GM21526 (cell line): ENCODE data around the gene CPT1A.

Experiments used
- ATAC-seq: cut with Tn5 transposase; IDR thresholded peaks from one replicate; pipeline ENCODE4 v1.9.1; 2021; ENCODE audit warnings: moderate library complexity; ENCODE audit not compliant: unreplicated experiment, low FRiP score

Gene CPT1A

DNA sequence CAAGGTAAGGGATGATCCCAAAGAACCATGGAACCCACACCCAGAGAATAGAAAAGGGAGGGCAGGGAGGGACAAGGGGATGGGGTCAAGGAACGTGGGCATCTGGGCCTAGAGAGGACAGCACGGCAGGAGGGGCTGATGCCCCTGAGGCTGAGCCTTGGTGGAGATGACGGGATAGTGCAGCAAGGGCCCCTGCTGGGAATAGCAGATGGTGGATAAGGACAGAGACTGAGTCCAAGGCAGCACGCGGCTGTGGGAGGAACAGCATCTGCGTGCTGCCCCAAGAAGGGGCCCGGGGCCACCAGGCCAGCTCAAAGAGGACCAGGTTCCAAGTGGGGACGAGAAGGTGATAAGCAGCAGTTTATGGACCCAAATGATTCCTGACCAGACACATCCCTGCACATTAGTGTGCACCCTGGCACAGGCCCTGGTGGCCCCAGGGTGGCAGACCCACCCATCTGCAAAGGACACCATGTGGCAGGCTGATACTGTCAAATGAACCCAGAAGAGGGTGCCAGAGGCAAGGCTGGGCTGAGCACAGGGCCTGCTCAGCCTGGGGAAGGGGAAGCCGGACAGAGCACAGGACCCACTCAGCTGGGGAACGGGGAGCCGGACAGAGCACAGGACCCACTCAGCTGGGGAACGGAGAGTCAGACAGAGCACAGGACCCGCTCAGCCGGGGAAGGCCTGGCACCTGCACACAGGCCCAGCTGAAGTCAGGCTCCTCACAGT, 77.6 kb downstream of the CPT1A start:
- ATAC-seq = no peak

DNA sequence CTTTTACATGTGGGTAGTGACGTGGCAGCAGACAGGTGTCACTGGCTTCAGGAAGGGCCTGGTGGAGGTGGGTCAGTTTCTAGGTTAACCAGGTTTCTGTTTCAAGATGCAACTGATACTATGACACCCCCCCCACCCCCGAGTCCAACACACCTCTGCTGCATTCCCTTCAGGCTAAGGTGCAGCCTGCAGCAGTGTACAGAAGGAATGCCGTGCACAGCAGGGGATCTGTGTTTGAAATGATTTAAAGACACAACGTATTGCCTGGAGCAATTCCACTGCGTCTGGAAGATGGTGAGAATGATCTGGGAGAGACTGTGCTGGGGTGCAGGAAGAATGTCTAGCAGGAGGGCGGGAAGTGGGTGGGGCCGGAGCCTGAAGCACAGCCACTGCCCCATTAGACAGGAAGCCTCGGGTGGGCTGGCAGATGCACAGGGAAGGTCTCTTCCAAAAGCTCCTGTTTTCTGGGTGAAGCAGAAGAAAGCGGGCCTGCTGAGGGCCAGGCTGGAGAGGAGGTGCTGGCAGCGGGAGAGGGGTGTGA, 78.5 kb downstream of the CPT1A start:
- ATAC-seq = no peak

DNA sequence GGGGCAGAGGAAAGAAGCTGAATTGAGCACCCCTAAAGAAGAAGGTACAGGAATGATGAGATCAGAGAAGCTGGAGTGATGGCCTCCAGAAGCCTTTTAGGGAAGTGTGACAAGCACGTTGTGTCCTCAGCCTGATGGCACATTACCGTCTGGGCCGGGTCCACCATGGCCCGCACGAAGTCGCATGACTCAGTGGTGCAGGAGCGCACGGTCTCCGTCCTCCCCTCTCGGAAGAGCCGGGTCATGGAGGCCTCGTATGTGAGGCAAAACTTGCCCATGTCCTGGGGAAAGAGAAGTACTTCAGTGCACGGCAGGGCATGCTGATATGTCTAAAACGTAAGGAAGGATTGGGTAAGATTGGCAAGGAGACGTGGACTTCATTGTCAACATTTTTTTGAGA, 79.2 kb downstream of the CPT1A start:
- no peak for ATAC-seq

DNA sequence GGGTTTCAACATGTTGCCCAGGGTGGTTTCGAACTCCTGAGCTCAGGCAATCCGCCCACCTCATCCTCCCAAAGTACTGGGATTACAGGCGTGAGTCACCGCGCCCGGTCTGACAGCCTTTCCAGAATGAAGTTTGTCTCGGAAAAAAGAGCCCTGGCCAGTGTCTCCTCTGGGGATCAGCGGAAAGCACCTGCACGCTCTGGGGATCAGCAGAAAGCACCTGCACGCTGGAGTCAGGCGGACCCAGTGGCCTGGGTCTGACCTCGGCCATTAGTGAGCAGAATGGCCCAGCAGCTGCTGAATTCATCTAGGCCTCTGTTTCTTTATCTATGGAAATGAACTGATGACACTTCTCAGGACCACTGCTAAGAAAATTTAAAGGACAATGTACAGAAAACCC, 79.9 kb downstream of the CPT1A start:
- ATAC-seq = no peak

DNA sequence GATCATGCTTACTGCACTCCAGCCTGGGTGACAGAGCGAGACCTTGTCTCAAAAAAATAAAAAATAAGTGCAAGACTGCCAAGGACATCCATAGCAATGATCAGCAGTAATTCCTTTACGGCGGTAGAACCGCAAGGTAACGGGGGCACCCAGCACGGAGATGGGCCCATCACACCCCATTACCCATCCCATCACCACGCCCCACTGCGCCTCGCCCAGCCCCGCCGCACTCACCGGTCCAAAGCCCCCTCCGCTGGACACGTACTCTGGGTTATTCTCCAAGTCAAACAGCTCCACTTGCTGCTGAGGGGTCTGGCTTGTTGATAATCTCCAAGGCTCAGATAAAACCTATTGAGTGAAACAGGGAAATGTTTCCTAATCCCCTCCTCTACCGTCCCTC, 81.7 kb downstream of the CPT1A start:
- ATAC-seq = no peak

DNA sequence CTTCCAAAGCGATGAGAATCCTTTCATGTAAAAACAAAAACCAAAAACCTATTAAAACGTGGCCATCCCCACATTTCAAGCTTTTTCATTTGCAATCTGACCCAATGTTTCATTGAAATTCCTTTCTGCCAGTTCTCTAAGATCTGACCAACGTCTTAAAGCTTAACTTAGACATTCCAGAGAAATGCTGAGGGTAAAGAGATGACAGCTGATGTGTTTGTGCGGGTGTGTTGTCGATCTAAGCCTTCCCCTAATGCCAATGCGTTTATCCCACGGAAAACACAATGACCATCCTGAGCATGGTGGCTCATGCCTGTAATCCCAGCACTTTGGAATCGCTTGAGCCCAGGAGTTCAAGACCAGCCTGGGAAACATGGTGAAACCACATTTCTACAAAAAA, 84.0 kb downstream of the CPT1A start:
- no peak for ATAC-seq

DNA sequence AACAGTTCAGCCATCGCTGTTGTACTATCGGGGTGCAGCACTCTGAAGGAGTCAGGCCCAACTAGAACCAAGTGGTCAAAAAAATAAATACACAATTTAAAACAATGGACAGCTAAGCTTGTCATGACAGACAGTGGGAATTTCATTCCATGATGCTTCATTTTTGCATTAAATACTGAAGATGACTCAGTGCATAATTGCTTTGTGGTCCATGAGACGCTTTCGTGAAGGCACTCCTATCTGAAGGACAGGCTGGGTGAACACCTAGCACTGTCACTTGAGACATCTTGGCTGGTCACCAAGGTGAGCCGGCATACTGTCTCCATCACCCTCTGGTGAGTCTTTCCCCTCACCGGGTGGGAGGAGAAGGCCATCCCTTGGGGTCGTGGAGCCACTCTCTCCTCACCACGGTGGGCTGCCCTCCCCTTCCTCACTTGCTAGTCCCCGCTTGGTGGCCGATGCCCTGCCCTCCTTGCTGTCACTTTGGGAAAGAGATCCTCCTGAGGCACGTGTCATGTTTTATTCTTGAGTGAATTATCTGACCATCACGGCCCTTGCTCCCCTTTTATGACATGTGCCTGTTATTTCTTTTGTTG, 85.4 kb downstream of the CPT1A start:
- no peak for ATAC-seq

DNA sequence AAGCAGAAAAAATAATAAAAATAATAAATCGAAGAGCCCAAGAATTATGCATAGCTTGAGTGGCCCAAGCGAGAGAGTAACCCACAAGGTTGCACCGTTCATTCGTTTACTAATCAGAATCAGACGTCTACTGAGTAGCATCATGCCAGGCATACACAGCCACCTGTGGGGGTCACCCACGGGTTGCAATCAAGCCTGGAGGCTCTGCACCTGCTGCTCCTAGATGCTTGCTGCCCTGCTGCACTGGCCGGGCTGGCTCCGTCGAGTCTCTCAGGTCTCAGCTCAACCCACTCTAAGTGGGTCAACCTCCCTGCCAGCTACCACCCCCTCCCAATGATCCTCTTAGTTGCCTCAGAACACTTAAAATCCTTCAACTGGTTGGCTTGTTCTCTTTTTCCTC, 88.4 kb downstream of the CPT1A start:
- ATAC-seq = no peak

DNA sequence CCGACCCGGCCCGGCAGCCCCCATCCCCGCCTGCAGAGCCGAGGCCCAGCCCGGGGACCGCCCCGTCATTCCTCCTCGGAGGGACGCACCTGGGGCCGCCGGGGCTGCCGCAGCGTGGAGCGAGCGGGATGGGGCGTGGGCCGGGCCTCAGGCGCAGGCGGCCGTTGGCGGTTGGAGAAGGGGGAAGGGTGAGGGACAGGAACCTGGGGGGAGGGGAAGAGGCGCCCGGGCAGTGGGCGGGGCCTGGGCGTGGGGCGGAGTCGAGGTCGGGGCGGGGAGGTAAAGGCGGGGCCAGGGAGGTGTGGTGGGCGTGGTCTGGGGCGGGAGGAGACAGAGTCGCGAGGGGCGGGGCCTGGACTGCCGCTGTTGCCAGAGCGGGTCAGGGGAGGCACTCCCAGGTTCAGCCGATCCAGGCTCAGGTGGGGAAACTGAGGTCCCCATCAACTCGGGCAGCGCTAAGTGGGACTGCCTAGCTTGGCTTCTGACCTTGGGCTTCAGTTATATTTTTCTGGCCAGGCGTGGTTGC, 90.3 kb downstream of the CPT1A start, which contains the start of gene TESMIN:
Gene TESMIN (minus strand): TSS at position 190 of the 526 bp plus-strand sequence. CDS start 860 bp downstream, outside the sequence.
- ATAC-seq = no peak

DNA sequence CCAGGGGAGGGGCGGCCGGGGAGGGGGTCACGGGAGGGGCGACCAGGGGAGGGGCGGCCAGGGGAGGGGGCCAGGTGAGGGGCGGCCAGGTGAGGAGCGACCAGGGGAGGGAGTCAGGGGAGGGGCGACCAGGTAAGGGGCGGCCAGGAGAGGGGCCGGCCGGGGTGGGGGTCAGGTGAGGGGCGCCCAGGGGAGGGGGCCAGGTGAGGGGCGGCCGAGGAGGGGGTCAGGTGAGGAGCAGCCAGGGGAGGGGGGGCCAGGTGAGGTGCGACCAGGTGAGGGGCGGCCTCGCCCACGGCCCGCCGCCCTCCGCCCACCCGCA, 90.8 kb downstream of the CPT1A start:
- ATAC-seq = no peak

DNA sequence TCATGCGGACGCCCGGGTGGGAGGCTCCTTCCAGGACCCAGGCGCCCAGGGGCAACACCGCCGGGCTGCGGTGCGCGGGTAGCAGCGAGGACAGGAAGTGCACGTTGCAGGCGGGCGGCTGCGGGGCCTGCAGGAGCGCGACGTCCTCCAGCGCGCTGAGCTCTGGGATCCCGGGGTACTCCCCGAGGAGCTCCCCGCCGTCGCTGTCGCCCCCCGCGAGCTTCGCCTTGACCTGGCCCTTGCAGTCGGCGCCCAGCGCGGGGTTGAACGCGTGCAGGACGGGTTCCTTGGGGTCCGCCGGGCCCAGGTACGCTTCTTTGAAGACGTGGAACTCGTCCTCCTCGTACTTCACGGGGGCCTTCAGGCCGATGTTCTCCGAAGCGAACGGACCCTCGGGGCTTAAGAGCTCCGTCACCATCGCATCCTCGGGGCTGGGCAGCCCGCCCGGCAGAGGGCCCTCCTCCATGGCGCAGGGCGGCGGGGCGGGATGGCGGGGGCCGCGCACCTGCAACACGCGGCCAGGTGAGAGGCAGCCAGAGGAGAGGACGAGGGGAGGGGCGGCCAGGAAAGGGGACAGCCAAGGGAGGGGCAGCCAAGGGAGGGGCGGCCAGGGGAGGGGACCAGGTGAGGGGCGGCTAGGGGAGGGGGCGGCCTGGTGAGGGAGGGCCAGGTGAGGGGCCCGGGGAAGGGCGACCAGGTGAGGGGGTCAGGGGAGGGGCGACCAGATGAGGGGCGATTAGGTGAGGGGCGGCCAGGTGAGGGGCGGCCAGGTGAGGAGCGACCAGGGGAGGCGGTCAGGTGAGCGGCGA, 91.3 kb downstream of the CPT1A start:
- ATAC-seq = no peak

DNA sequence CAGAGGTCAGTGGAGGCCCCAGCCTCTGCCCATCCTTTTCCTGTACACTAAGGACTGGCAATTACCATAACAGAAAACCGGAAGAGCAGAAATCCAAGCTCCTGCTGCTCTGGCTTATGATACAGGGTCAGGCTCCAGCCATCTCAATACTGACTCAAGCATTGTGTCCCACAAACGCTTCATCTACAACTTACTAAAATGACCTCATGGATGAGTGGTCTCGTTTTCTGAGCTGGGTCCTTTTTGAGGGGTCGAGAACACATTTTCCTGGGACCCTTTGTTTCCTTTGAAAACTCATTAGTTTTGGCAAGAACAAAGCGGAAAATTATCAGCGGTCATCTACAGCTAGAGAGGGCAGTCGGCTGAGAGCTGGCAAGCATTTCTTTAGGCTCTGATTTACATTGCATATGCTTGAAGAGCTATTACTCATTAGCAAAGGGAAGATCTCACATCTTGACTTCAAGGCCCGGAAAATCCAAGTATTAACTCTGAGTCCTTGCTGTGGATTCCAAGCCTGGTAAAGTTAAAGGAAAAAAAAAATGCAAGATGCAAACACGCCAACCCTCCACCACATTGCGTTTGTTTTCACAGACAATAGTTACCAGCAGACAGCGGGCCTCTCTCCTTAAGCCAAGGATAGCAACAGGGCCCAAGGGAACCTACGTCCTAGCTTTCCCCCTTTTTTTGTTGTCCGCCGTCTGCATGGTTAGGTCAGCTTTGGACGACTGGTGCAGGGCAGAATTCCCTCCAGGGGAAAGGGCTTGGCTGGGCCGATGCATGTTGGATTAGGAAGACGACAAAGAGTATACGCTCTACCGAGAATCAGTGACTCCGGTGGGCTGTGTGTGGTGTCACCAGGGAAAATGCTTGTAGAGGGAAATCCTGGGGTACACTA, 92.2 kb downstream of the CPT1A start:
- ATAC-seq = no peak

DNA sequence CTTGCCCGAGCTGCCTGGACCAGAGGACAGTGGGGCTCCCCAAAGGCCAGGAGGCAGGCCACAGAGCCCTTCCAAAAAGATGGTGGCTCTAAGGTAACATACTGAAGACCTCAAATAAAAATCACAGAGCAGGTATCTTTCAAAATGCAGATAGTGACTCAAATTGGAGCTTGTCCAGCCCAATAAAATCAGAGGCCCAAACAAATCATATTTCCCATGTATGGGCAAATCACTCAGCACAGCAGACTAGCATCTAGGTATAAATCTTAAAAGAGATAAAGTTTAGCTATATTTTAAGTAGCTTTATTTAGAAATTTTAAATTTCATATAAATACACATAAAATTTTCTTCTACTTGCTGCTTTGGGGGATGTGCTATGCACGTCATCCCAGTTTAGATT, 93.7 kb downstream of the CPT1A start:
- no peak for ATAC-seq

DNA sequence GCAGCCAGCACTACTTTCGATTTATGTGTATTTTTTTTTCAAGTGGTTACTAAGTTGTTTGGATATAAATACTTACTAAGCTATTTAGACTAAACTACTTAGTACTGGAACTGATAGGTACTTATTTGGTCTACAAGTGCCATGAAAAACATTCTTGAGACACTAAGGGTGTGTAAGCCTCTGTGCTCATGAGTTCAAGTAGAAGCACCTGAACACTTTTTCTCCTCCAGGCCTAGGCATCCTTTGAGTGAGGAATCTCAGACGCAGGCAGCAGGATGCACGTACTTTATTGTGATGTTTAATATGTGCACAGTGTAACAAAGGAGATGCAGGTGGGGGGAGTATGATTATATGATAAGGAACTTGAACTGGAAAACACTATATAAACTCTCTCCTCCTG, 98.2 kb downstream of the CPT1A start:
- no peak for ATAC-seq

DNA sequence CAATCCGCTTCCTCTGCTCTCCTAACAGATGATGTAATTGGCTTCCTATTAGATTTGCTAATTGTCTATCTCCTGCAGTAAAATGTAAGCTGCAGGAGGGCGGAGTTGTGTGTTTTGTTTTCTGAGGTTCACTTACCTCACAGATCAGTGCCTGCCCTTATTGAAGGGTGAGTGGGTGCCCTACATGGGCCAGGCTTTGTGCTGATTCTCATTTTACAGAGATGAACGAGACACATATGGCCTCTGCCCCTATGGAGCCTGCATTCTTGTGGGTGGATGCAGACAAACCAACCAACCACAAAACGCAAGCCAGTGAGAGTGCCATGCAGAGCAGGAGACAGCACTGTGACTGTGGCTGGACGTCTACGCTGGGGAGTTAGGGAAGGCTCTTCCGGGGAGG, 100.3 kb downstream of the CPT1A start:
- ATAC-seq = no peak

DNA sequence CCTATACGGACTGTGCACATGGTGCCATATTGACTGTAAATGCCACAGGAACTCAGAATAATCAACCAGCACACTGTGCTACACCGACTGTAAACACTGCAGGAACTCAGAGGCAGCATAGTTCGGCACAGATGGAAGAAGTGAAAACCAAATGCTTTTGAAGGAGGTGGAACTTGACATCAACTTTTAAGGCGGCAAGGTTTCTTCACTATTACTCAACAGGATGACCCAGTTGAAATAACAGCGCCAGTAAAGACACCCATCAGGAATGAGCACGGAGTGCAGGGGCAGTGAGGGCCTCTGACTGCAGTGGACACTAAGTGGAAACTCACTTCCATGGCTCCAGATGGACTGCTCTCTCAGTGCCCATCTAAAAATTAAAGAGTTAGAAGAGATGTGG, 106.1 kb downstream of the CPT1A start:
- ATAC-seq = no peak

DNA sequence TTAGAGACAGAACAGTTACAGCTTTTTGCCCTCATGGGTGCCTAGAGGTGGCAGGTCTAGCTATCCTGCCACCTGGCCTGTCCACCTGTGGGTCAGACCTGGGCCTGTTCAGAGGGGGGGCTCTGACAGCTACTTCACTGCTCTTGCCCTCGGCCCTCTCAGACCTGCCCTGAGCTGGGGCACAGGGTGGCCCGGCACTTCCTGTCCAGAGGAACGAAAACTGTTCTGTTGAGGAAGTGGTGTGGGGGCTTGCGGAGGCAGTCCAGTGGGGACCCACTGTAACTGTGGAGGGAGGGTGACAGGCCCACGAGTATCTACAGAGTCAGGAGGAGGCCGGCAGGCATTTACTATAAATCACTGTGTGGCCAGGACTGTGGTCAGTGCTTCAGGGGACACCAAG, 106.6 kb downstream of the CPT1A start:
- ATAC-seq = no peak

DNA sequence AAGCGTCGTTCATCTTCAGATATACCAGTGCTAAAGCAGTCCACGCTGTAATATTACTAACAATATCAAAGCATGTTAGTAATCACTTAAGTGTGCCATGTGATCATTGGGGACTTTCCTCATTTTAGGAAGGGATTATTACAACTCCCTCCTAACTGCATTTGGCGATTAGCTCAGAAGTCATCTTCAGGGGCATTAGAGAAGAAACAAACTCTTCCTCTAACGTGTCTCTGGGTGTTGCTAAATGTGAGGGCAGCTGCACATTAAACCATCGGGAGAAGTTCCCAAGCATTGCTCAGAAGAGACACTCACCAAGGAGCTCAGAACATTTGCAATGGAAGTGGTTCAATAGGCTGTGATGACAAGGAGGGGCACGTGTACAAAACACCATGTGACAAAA, 107.6 kb downstream of the CPT1A start:
- ATAC-seq = no peak

DNA sequence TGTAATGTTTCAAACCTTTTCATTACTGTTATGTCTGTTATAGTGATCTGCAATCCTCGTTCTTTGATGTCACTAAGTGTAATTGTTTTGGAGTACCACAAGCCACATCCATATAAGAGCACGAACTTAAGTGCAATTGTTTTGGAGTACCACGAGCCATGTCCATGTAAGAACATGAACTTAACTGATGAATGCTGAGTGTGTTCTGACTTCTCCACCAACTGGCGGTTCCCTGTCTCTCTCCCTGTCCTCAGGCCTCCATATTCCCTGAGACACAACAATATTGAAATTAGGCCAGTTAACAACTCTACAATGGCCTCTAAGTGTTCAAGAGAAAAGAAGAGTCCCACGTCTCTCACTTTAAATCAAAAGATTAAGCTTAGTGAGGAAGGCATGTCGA, 113.9 kb downstream of the CPT1A start:
- ATAC-seq = no peak

DNA sequence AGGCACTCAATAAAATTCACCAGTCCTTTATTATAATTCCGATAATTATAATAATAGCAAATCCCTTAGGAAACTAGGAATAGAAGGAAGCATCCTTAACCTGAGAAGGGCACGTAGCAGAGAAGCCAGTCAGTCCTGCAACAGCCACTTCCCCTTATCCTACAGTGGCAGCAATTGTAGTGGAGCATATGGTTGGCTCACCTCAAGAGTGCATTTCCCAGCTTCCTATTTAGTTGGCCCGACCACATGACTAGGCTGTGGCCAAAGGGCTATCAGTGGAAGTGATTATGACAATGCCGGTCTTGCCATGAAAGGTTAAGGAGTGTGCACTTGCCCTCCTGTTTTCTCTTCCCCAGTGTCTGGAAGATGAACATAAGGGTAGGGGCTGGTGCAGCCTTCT, 117.4 kb downstream of the CPT1A start:
- no peak for ATAC-seq
